HL-60 (cell line): ENCODE results near the gene NSUN2.

Source experiments
- DNase-seq, 2 experiments: peaks; one replicate each; pipeline ENCODE4 v3.0.0-alpha.2; 2010 to 2020; ENCODE audit warnings: low read depth in 1 of 2, low spot score in 1 of 2
- H3K27ac ChIP-seq: fragments of 250-450 bp; sonication (Bioruptor Pico); replicated peaks from 2 replicates; pipeline ENCODE4 v1.5.1; 2020; ENCODE audit warnings: mild to moderate bottlenecking, moderate library complexity
- H3K27me3 ChIP-seq: fragments of 250-450 bp; sonication (Bioruptor Pico); 2 replicates; pipeline ENCODE4 v1.5.1; 2021; ENCODE audit warnings: mild to moderate bottlenecking, moderate library complexity; ENCODE audit not compliant: insufficient read depth, poor library complexity, severe bottlenecking
- H3K4me3 ChIP-seq: replicated peaks from 2 replicates; pipeline ENCODE4 v1.5.1; 2011; ENCODE audit warnings: mild to moderate bottlenecking, control low read depth, low read length; ENCODE audit not compliant: insufficient read depth
- GABPA ChIP-seq: IDR thresholded peaks from 2 replicates; pipeline ENCODE4 v1.6.1; 2012; ENCODE audit warnings: low read depth
- POLR2AphosphoS5 ChIP-seq: IDR thresholded peaks from 2 replicates; pipeline ENCODE4 v1.6.1; 2012; ENCODE audit warnings: low read depth
- SPI1 ChIP-seq: IDR thresholded peaks from 2 replicates; pipeline ENCODE4 v1.6.1; 2012; ENCODE audit warnings: low read depth, mild to moderate bottlenecking, borderline replicate concordance
- TF ChIP-seq, protein P1 (sequence below): IDR thresholded peaks from one replicate; pipeline ENCODE4 v1.5.1; 2011; ENCODE audit warnings: low read length, control low read depth, inconsistent platforms; ENCODE audit not compliant: insufficient read depth
- TF ChIP-seq, protein P2 (sequence below): IDR thresholded peaks from 2 replicates; pipeline ENCODE4 v1.6.1; 2012; ENCODE audit warnings: low read depth; ENCODE audit not compliant: insufficient replicate concordance

NSUN2 gene

GRCh38 chr5:6587171-6587570, 45.7 kb downstream of the NSUN2 start:
- H3K27ac ChIP-seq, result no peak overlapping the region
- no peak overlapping the region for H3K4me3 ChIP-seq
- TF ChIP-seq, protein P1, sequence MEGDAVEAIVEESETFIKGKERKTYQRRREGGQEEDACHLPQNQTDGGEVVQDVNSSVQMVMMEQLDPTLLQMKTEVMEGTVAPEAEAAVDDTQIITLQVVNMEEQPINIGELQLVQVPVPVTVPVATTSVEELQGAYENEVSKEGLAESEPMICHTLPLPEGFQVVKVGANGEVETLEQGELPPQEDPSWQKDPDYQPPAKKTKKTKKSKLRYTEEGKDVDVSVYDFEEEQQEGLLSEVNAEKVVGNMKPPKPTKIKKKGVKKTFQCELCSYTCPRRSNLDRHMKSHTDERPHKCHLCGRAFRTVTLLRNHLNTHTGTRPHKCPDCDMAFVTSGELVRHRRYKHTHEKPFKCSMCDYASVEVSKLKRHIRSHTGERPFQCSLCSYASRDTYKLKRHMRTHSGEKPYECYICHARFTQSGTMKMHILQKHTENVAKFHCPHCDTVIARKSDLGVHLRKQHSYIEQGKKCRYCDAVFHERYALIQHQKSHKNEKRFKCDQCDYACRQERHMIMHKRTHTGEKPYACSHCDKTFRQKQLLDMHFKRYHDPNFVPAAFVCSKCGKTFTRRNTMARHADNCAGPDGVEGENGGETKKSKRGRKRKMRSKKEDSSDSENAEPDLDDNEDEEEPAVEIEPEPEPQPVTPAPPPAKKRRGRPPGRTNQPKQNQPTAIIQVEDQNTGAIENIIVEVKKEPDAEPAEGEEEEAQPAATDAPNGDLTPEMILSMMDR, result no peak
- TF ChIP-seq, protein P2, sequence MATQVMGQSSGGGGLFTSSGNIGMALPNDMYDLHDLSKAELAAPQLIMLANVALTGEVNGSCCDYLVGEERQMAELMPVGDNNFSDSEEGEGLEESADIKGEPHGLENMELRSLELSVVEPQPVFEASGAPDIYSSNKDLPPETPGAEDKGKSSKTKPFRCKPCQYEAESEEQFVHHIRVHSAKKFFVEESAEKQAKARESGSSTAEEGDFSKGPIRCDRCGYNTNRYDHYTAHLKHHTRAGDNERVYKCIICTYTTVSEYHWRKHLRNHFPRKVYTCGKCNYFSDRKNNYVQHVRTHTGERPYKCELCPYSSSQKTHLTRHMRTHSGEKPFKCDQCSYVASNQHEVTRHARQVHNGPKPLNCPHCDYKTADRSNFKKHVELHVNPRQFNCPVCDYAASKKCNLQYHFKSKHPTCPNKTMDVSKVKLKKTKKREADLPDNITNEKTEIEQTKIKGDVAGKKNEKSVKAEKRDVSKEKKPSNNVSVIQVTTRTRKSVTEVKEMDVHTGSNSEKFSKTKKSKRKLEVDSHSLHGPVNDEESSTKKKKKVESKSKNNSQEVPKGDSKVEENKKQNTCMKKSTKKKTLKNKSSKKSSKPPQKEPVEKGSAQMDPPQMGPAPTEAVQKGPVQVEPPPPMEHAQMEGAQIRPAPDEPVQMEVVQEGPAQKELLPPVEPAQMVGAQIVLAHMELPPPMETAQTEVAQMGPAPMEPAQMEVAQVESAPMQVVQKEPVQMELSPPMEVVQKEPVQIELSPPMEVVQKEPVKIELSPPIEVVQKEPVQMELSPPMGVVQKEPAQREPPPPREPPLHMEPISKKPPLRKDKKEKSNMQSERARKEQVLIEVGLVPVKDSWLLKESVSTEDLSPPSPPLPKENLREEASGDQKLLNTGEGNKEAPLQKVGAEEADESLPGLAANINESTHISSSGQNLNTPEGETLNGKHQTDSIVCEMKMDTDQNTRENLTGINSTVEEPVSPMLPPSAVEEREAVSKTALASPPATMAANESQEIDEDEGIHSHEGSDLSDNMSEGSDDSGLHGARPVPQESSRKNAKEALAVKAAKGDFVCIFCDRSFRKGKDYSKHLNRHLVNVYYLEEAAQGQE, result no peak
- TF ChIP-seq SPI1, result no peak
- no peak for TF ChIP-seq POLR2AphosphoS5
- TF ChIP-seq GABPA, result no peak
- DNase-seq, result no peak
- peaks cover 24% of the 10 kb centered on the region for H3K27me3 ChIP-seq

DNA sequence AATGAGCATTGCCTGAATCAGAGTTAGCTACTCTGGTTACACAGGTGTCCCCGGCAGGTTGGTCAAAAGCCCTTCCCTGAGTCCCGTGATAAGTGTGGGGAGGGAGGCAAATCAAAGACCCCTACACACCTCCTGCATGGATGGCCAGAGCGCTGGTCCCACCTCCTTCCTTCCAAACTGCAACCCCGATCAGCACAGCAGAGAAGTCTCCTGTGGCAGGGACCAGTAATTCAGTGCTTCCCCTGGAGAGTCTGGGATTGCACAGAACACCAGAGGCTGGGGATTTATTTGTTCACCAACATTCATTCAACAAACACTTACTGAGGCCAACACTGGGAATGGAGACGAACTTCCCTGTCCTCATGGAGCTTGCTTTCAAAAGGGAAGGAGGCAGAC, 46.2 kb downstream of the NSUN2 start:
- Histone ChIP-seq H3K27me3 (peaks cover 29% of the 10 kb centered on the region), H3K4me3 (no peak overlapping the region), H3K27ac (no peak overlapping the region)
- TF ChIP-seq, protein P1, result no peak
- TF ChIP-seq GABPA, result no peak
- no peak for TF ChIP-seq SPI1
- TF ChIP-seq POLR2AphosphoS5, result no peak
- TF ChIP-seq, protein P2, result no peak
- no peak for DNase-seq

GRCh38 chr5:6585939-6586646, 46.8 kb downstream of the NSUN2 start:
- Histone ChIP-seq H3K4me3 (no peak overlapping the region), H3K27me3 (peaks cover 32% of the 10 kb centered on the region), H3K27ac (no peak overlapping the region)
- DNase-seq, result no peak
- TF ChIP-seq, protein P2, result no peak
- TF ChIP-seq SPI1 (no peak), POLR2AphosphoS5 (no peak)

DNA sequence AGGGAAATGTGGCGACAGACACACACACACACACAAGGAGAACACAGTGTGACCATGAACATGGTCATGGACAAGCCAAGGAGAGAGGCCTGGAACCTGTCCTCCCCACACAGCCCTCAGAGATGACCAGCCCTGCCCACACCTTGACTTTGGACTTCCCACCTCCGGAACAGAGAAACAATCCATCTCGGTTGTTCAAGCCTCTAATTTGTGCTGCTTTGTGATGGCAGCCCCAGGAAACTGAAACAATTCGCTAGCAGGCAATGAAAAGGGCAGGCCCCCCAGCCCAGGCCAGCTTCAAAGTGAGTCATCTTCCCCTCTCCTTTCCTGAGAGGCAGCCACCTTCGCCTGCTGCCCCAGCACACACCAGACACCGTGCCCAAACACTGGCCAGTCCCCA, 47.7 kb downstream of the NSUN2 start:
- peaks cover 40% of the 10 kb centered on the region for H3K27me3 ChIP-seq
- DNase-seq, result no peak
- H3K4me3 ChIP-seq, result no peak overlapping the region
- TF ChIP-seq POLR2AphosphoS5, result no peak
- TF ChIP-seq, protein P1, result no peak
- no peak overlapping the region for H3K27ac ChIP-seq
